NCI-H1694 (cell line): ENCODE measurements around the gene WDR27.
"Not testable (repeated sequence)": the region's sequence is repeated elsewhere in the genome, so short reads cannot be mapped to it uniquely, and the experiment has no call there.

ENCODE experiments used
- DNase-seq: peaks from one replicate; lab custom pipeline; 2025; lab: John Stamatoyannopoulos, UW

The WDR27 gene

DNA sequence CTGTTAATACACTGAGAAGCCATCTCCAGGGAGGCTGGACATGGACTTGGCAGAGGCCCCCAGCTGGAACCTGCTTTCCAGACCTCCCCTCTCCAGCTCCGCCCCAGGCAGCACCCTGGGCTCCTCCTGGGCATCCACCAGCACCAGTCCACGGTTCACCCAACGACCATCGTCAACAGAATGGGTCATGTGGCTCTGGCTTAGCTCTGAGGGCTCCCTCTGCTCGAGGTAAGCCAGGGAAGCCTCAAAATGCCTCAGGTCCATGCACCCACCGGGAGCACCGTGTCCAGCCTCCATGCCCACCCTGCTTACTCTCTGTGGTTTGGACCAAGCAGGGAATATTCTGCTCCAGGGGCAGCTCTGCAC is 40.5 kb downstream of the WDR27 start:
- no peak for DNase-seq

DNA sequence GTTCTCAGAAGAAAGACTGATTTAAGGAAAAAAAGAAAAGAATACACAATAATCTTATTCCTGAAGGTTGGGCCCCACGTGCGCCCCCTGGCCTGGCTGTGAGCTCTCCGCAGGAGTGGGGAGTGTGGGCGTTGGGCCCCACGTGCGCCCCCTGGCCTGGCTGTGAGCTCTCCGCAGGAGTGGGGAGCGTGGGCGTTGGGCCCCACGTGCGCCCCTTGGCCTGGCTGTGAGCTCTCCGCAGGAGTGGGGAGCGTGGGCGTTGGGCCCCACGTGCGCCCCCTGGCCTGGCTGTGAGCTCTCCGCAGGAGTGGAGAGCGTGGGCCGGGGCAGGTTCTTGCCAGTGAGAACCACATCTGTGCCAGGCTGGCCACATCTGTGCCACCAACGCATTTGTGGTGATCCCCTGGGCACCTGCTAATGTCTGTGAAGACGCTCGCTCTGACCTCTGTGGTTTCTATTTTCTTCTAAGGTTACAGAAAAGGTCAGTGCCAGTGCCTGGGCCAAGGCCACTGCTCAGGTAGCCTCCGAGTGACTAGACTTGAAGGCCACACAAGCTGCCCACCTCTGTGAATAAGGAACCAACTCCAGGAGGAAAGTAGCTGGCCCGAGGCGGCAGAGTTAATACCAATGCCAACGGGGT is 41.0 kb downstream of the WDR27 start:
- DNase-seq: no peak

DNA sequence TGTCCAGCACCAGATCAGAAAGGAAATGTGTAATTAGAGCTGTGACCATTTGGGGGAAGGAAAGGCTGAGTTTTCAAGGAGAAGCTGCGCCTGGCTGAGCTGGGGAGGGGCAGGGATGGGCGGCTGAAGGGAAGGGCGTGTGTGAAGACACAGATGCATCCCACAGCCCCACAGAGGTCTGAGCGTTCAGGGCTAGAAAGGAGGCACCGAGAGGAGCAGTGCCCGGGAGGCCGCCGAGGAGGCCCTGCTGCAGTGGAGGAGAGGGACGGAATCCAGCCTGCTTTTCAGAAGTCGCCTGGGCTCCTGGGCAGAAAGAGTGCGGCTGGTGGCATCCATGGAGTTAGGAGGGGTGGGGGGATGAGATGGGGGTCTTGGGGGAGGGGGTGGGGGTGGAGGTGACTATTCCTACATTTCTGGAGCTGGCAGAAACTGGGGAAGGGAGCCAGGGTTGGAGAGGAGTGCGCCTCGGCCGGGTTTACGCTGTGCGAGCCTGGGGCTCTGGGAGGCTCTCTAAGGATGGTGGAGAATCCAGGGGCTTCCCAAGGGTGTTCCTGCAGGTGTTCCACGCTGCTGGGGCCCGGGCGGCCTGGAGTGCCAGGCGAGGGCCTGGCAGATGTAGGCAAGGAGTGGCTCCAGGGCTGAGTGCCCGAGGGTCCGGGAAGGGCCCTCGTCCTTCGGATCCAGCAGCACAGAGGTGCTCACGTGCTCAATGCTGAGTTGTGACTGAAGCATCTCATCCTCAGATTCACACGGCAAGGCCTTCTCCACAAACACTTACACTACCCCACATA is 41.8 kb downstream of the WDR27 start:
- DNase-seq: no peak

DNA sequence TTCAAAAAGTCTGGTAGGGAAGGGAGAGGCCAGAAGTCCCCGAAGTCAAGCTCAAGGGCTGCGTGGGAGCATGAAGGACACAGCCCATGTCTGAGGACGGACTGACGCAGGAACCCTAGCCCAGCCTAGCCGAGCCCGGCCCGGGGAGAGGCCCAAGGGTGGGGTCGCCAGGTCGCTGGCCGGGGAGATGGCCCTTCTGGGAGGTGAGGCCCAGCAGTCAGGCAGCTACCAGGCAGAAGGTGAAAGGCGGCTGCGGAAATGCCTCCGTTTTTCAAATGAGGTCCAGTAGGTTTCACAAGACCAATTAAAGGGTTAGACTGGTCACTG is 44.6 kb downstream of the WDR27 start:
- DNase-seq: no peak

DNA sequence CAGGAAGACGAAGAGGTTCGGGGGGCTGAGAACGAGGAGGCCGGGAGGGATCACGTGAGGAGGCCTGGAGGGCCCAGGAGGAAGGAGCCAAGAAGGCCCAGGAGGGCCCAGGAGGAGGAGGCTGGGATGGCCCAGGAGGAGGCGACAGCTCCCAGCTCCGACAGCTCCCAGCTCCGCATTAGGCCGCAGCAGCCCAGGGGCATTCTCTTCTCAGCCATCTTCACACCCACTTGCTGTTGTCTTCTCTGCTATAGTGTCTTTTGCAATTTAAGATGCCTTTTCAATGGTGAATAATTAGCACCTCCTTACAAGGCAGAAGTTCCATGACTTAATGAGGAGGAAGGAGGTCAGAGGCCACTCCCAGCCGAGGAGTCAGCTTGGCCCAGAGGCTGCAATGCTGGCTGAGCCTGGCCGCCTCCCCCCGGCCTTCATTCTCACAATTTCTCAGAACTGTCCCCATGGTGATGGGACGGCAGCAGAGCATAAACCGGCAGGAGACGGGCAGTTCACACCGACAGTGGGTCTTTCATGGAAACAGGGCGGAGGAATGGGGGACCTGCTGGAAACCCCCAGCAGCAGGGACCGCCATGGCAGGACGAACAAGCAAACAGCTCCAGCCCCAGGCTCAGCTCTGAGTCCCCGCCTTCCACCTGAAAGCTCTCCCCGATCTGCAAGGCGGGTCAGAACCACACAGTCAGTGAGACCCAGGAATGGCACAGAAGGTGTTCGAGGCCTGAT is 45.1 kb downstream of the WDR27 start:
- no peak for DNase-seq

DNA sequence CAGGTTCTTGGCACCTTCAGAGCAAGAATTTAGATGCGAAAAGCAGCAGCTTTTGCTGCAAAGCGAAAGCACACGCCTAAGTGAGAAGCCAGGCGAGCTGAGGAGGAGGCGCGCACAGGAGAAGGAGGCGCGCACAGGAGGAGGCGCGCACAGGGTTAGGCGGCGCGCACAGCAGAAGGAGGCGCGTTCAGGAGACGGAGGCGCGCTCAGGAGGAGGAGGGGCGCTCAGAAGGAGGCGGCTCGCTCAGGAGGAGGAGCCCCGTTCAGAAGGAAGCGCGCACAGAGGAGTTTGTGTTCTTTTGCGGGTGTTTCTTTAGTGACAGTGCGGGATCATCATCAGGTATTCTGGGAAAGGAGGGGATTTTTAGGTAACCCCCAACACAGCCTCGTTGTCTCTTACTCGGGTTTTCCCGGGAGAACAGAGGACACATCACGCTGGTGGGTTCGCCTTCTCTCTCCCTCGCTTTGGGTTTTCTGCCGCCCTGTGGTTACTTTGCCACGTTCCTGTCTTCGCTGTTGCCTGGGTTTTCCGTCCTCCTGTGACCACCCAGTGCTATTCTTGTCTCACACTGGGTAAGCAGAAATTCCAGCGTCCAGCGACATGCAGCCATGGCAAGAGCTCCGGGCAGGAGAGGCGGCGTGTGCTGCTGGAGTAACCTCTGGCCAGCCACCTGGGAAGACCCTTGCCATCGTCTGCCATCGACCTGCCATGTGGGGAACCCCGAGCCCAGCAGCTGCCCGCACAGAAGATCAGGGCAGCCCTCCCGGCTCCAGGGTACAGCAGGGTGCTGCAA is 47.0 kb downstream of the WDR27 start:
- no peak for DNase-seq

DNA sequence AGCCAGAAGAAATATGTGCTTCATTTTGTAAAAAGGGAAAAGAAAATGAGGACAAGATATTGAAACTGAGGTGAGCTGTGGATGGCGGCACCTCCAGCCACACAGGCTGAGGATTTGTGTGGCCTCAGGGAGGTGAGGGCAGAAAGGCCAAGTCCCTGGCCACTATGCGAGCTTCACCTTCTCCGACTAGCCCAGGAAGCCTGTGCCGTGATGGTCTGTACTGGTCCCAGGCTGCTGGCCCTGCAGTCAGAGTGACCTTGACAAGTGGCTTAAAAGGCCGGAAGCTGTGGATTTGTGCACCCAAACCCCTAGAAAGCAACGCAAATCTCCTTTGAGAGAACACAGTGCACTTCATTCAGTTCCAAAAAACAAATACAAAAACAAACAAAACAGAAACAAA is 48.1 kb downstream of the WDR27 start:
- no peak for DNase-seq

DNA sequence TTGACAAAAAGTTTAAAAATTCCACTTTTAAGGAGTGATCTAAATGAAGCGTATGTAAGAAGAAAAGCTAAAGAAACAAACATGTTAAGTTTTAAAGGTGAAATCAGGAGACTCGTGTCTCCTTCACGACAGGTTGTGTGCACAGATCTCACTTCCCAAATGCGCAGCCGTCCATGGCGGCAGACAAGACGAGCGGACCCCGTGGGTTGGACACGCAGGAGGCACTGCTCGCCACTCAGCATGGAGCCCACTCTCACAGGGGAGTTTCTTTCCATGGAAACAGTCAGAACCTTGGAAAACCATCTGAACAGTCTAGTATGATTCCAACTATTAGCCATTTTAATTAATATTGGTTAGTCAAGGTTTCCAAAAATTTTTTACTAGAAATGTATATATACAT is 48.9 kb downstream of the WDR27 start:
- no peak for DNase-seq

DNA sequence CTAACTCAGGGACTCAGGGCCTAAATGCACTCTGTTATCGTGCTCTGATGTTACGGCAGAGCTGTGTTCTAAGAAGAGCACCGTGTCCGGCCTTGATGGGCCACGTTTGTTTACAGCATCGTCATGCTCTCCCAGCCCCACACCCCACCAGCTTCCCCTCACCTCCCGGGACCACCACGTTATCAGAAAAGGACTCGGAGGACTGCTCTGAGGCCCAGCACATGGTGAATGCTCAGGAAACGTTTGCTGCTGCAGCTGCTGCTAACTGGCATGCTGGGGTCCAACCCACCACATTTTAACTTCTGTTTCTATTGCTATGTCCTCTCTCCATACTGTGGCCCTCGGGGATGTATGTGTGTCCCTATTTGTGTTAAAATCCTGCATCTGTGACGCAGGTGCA is 50.3 kb downstream of the WDR27 start:
- no peak for DNase-seq

DNA sequence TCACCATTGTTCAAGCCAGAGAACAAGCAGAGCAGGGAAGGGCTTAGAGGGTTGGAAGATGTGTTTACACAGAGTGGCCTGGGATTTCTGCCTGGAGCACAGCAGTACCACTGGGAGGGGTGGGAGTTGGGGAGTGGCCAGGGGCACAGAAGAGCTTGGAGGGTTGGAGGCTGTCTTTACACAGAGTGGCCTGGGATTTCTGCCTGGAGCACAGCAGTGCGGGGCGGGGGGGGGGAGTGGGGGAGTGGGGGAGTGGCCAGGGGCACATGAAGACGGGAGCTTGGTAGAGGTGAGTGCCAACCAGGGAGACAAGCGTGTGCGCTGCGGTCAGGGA is 50.9 kb downstream of the WDR27 start:
- no peak for DNase-seq

DNA sequence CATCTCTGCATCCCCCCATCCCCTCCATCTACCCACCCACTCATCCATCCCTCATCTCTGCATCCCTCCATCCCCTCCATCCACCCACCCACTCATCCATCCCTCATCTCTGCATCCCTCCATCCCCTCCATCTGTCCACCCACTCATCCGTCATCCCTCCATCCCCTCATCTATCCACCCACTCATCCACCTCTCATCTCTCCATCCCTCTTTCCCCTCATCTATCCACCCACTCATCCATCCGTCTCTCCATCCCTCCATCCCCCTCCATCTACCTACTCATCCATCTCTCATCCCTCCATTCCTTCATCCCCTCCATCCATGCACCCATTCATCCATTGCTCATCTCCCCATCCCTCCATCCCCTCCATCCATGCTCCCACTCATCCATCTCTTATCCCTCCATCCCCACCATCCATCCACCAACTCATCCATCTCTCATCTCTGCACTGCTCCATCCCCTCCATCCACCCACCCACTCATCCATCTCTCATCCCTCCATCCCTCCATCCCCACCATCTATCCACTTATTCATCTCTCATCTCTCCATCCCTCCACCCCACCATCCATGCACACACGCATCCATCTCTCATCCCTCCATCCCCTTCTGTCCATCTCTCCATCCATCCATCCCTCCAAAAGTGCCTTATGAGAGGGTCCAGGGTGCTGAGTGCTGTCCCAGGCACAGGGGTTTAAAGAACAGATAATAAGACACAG is 51.4 kb downstream of the WDR27 start:
- DNase-seq: no peak

DNA sequence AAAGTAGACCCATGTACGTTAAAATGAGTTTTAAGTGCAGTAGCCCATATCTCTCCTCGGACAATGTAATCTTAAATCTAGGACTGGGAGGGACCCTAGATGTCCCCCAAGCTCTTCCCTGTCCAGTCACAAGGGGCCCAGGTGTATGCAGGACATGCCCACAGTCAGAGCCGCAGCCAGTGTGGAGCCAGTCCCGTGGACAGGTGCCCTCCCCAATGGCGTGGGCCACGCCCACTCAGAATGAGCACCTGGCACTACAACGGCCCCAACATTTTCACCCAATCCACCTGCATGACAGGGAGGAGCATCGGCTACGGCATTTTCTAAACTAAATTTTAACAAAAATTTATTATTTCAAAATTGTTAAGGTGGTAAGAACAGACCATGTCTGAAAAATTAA is 53.2 kb downstream of the WDR27 start:
- no peak for DNase-seq

DNA sequence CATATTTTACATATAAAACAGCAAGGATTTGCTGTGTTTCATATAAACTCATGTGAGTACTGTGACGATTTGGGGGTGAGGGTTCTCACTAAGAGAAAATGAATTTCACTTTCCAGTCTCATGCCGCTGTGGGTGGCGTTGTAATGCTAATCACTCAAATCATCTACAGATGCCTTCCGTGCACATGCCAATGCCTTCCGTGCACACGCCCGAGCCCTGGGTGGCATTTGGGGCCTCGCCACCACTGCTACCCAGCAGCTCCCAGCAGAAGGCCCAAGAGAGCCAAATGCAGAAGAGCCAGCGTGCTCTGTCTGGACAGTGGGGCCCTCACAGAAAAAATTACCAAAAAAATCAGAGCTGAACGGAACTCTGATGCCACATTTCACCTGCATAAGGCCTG is 53.7 kb downstream of the WDR27 start:
- DNase-seq: no peak

DNA sequence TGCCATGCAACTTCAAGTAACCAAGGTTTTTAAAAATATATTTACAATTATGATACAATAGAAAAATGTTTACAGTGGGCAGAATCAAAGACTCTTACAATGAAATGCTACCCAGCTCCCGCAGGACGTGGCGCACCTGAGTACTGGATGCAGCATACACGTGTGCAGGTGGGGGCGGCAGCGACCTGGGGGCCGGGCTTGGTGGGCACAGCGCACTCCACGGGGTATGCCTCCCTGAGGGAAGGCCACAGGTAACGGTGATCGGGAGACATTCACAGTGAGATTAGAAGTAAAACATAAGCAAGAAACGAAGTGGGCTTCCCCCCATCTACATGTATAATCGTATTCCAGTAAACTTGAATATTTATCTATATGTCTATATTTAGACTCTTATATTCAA is 54.2 kb downstream of the WDR27 start:
- no peak for DNase-seq

DNA sequence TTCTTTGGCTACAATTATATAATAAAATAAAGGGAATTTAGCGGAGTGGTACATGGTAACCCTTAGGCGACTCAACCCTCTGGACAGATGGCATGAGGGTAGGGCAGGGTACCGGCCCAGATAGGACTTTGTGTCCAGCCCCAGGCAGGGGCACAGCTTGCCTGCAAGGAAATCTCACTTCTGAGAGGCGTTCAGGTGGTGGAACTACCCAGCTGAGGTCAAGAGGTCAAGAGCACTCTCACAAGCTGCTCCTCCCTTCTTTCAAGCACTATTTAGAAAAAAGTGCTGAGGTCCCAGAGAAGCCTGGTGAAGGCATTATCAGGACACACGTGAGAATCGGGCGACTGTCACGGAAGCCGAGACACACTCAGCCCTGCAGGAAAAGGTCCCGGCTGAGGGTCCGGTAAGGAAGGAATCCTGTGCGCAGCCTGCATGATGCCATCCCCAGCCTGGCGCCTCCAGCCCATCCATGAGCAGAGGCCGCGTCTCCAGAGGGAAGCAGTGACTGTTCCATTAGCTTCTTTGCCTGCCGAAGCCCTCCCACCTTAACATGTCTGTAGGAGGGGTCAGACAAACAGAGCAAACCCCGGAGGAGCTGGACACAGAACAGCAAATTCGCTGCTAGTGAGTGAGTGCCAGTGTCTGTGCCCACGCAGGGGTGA is 54.8 kb downstream of the WDR27 start:
- no peak for DNase-seq

DNA sequence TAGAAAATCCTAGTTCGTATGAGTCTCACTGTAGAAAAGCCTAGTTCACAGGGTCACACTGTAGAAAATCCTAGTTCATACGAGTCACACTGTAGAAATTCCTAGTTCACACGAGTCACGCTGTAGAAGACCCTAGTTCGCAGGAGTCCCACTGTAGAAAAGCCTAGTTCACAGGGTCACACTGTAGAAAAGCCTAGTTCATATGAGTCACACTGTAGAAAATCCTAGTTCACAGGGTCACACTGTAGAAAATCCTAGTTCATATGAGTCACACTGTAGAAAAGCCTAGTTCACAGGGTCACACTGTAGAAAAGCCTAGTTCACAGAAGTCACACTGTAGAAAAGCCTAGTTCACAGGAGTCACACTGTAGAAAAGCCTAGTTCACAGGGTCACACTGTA is 56.4 kb downstream of the WDR27 start:
- DNase-seq: not testable (repeated sequence)

DNA sequence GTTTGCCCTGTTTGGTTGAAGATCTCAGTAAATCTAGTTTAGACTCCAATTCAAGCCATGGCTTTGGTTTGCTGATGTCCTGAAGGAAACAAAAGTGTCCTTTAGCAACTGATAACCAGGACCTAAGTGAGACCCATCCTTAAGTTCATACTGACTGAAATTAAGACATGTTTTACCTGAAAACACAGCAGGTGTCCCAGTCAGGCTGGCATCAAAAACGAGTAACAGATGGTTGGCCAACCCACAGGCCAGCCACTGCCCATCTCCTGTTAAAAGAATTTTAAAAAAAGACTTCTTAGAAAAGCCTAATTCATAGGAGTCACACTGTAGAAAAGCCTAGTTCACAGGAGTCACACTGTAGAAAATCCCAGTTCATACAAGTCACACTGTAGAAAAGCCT is 58.3 kb downstream of the WDR27 start:
- no peak for DNase-seq

DNA sequence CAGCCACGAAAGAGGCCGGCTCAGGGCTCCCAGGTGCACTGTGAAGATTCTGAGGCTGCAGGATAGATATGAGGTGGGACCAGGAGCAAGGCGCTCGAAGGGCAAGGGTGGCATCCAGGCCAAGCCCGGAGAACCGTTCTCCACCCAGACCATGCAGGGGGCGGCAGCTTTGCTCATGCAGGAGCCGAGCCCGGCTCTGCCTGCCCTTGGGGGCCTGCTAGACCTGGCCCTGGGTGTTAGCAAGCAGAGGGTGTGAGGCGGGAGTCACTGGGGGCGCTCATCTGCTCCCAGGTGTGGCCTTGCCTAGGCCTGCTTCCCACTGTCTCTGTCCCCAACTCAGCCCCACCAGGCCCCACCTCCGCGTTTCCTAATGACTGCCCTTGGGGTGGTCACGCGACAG is 59.4 kb downstream of the WDR27 start:
- no peak for DNase-seq

DNA sequence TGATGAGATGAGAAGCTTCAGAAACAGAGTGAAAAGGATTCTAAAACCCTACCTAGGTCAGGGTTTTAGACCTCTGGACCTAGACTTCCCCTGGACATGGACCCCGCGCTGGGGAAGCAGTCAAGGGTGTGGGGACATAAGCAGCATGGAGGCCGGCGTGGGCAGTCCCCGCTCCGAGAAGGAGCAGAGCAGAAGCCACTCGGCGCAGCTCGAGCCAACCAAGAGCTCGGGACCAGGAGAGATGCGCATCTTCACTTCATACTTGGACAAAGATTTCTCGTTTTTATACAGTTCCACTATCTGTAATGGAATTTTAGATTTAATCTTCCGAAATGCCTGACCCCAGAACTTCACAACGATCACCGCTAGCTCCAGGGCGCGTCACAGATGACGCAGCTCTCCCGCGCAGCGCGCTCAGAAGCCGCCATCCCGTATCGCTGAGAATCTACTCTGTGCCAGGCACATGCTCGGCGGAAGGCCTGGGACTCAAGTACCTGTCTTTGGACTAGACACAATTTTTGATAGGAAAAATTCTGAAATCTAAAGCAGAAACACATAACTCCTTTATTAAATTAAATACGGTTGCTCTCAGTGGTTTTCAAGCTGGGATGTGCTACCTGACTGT is 60.3 kb downstream of the WDR27 start:
- no peak for DNase-seq

DNA sequence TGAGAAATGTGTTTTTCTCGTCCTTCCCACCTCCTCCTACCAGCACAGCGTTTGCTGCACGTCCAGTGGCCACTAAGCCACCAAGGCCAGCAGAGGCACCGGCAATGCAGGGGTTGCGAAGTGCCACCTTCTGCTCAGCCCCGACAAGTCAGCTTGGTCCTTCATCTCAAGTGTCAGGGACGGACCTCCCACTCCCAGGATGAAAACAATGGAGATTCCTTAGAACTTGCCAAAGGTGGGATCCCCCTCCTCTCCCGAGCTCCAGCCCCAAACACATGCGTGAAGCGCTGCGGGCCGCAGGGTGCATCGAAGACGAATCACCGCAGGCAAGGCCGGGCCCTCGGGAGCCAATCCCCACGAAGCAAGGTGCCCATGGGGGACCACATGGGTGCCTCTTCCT is 60.8 kb downstream of the WDR27 start:
- no peak for DNase-seq

DNA sequence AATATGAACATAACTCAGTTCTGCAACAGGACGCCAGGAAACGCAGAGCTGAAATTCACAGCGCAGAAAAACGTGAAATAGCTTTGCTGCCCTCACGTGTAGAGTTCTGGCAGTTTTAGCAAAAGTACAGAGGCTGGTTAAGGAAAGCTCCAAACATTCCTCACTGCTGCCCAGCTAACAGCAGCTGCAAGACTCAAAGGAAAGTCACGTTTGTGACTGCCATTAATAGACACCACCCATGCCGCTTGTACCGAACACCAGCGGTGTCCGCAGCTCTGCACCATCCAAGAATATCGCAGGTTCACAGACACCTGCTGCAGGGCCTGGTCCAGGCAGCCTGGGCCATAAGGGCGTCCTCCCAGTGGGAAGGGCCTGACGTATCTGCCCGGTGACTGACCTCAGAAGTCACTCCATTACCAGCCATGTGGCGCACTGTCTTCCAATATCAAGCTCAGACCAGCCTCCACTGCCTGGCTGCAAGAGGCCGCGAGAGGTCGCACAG is 61.4 kb downstream of the WDR27 start:
- no peak for DNase-seq
